CD8-positive, alpha-beta memory T cell (primary cell): ENCODE results near the gene GID8. TPM values are rescaled to one million over a fixed set of nuclear protein-coding genes. Genes with fewer than 3 reads are reported as not detected.

Source experiments
- CTCF ChIA-PET: fragments of 350-600 bp; sonication (Branson Sonifier 250); formaldehyde crosslinking; loops from one replicate; lab custom pipeline; 2021; ENCODE audit warnings: antibody characterized with exemption; lab: Charles Lee
- POLR2A ChIA-PET: fragments of 350-600 bp; sonication (Branson Sonifier 250); formaldehyde crosslinking; loops from one replicate; lab custom pipeline; 2021; ENCODE audit warnings: antibody characterized with exemption; lab: Charles Lee
- DNase-seq, 5 donors: peaks; one replicate each; pipeline versions ENCODE4 v3.0.0 to v3.0.0-alpha.2; 2020 to 2022; ENCODE audit warnings: mixed read lengths in 1 of 5
- H3K27ac ChIP-seq: one replicate; pipeline ENCODE4 v1.7.0; 2013; ENCODE audit warnings: low read depth, mild to moderate bottlenecking, low read length, moderate library complexity
- H3K27me3 ChIP-seq: 2 replicates; pipeline ENCODE4 v1.7.0; 2013; ENCODE audit warnings: low read length, mild to moderate bottlenecking; ENCODE audit not compliant: insufficient read depth, poor library complexity, severe bottlenecking
- H3K36me3 ChIP-seq: 2 replicates; pipeline ENCODE4 v1.7.0; 2013; ENCODE audit warnings: mild to moderate bottlenecking, low read length, moderate library complexity; ENCODE audit not compliant: insufficient read depth
- H3K4me1 ChIP-seq: 2 replicates; pipeline ENCODE4 v1.7.0; 2013; ENCODE audit warnings: mild to moderate bottlenecking, low read length, moderate library complexity; ENCODE audit not compliant: insufficient read depth
- H3K4me3 ChIP-seq: 2 replicates; pipeline ENCODE4 v1.7.0; 2013; ENCODE audit warnings: mild to moderate bottlenecking, low read length
- H3K9me3 ChIP-seq: 2 replicates; pipeline ENCODE4 v1.7.0; 2013; ENCODE audit warnings: mild to moderate bottlenecking, low read length
- H3K27ac Mint-ChIP-seq, 8 donors: one replicate each; pipeline ENCODE4 v1.8.0; 2020 to 2021; ENCODE audit warnings: mixed read lengths in 8 of 8, mild to moderate bottlenecking in 6 of 8, inconsistent platforms in 3 of 8, moderate library complexity in 3 of 8
- H3K27me3 Mint-ChIP-seq, 2 donors: one replicate each; pipeline ENCODE4 v1.8.0; 2020 to 2021; ENCODE audit warnings: mixed read lengths in 2 of 2, mild to moderate bottlenecking in 1 of 2, moderate library complexity in 1 of 2
- H3K36me3 Mint-ChIP-seq, 3 donors: one replicate each; pipeline ENCODE4 v1.8.0; 2020 to 2021; ENCODE audit warnings: mixed read lengths in 3 of 3, inconsistent platforms in 1 of 3, mild to moderate bottlenecking in 1 of 3
- H3K4me1 Mint-ChIP-seq, 3 donors: one replicate each; pipeline ENCODE4 v1.8.0; 2020 to 2021; ENCODE audit warnings: mixed read lengths in 3 of 3, inconsistent platforms in 1 of 3, mild to moderate bottlenecking in 1 of 3
- H3K4me3 Mint-ChIP-seq, 7 donors: one replicate each; pipeline ENCODE4 v1.8.0; 2020 to 2021; ENCODE audit warnings: mixed read lengths in 7 of 7, mild to moderate bottlenecking in 6 of 7, moderate library complexity in 4 of 7, inconsistent platforms in 2 of 7
- H3K9me3 Mint-ChIP-seq, 5 donors: one replicate each; pipeline ENCODE4 v1.8.0; 2020 to 2022; ENCODE audit warnings: mixed read lengths in 5 of 5, mild to moderate bottlenecking in 3 of 5, moderate library complexity in 2 of 5, inconsistent platforms in 1 of 5
- polyA plus RNA-seq: library from polyadenylated mRNA; unstranded; fragments of 300-500 nt; fragmentation: Illumina TruSeq; gene quantifications from one replicate; pipeline ENCODE4 v1.2.3, GENCODE V29; 2021
- total RNA-seq, 2 experiments: library from RNA; stranded (reverse); gene quantifications; one replicate each; pipeline ENCODE4 v1.2.3, GENCODE V29; 2021

Gene GID8
- total and polyA plus RNA-seq, 3 experiments from 2014 or later, result 19.0 to 45.5 (median 44.9) TPM

DNA sequence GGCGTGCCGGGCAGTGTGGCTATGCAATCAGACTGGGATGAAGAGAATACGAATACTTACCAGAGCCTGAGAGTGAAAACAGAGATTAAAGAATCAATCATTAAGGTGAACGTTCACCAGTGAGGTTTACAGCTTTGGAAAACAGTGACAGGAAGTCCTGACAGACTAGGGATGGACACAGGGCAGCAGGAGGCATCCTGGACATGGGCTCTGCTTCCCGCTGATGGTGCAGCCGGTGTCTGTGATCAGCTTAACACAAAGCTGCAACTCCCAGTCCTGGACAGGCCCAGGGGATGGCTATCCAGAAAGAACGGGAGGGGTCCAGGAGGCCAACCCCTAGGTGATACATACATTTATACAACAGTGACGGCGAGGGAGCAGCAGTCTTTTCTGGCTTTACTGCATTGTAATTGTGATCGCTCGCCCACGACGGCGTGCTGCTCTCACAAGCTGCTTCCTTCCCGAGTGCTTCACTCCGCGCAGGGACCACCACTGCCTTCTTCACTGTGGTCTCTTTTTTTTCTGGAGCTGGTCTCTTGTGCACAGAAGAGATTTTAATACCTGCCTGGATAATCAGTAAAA lies 32.3 kb upstream of the GID8 start:
- H3K9me3 ChIP-seq, result no peaks in the 10 kb centered on the region
- H3K9me3 Mint-ChIP-seq, result peaks cover 0 to 1% (median 0%) of the 10 kb centered on the region in 5 donors
- H3K27ac Mint-ChIP-seq, result peak overlapping the region in 2 of 8 donors; percentile 7 to 66
- peak in 1 of 5 donors; percentile 15 for DNase-seq
- H3K36me3 ChIP-seq, result peaks cover 81% of the 10 kb centered on the region
- H3K4me3 Mint-ChIP-seq, result peak overlapping the region in 1 of 7 donors; percentile 49
- peaks cover 16 to 40% (median 32%) of the 10 kb centered on the region in 3 donors for H3K4me1 Mint-ChIP-seq
- no peak overlapping the region for H3K27ac ChIP-seq
- ChIA-PET POLR2A (no interaction called here), CTCF (no interaction called here)
- no peaks in the 10 kb centered on the region for H3K27me3 ChIP-seq
- H3K4me1 ChIP-seq, result peaks cover 6% of the 10 kb centered on the region
- no peak overlapping the region for H3K4me3 ChIP-seq
- H3K27me3 Mint-ChIP-seq, result peaks cover 0 to 2% of the 10 kb centered on the region in 2 donors
- H3K36me3 Mint-ChIP-seq, result peaks cover 17 to 97% (median 33%) of the 10 kb centered on the region in 3 donors

DNA sequence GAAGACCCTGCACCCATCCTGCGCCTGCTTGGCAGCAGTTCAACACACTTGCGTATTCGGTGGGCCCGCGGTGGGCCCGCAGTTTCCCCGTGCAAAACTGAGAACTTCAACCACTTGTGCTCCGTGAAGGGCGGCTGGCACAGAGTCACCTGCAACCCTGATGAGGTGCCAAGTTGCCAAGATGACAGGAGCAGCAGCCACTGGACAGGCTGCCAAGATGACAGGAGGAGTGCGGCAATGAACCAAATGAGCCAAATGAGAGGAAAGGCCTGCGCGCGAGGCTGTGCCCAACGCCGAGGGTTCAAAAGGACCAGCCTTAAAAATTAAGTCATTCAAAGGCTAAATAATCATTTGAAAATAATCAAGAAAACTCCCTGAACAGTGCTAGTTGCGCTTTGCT lies 31.7 kb upstream of the GID8 start:
- POLR2A ChIA-PET, result no interaction called here
- no peak overlapping the region for H3K4me3 Mint-ChIP-seq

DNA sequence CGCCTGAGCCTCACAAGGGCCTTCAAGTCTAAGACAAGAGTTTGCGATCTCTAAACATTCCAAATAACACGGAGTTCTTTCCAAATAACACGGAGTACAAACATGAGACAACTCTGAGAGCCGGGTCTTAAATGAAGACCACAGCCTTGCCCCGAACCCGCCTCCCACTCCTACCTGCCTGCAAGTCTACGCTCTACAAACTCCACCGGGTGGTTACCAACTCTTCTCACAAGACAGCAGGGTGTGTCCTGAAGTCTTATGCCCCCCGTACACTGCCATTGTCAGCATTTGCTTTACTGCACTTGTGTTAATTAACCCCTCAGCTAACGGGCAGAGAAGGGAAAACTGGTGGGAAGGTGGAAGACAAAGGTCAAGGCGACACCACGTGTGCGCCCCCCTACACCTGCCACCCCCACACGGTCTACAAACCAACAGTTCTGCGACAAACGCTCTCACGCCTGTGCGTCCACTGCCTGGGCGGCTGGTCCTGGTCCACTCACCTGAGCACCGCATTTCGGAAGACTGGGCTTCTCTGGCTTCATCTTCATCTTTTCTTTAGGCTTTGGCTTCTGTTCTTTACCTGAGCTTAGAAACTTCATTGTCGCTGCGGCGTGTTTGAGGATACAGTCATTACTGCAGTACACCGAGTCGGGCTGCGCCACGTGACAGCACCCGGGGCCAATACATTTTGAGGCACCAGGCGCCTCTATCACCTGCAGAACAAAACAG lies 31.1 kb upstream of the GID8 start:
- peaks cover 0 to 1% (median 0%) of the 10 kb centered on the region in 5 donors for H3K9me3 Mint-ChIP-seq
- H3K27me3 Mint-ChIP-seq, result peaks cover 0 to 2% of the 10 kb centered on the region in 2 donors
- H3K27me3 ChIP-seq, result no peaks in the 10 kb centered on the region
- H3K27ac Mint-ChIP-seq, result peak overlapping the region in 1 of 8 donors; percentile 74
- H3K27ac ChIP-seq, result no peak overlapping the region
- H3K4me3 Mint-ChIP-seq, result no peak overlapping the region
- no peaks in the 10 kb centered on the region for H3K9me3 ChIP-seq
- no peak overlapping the region for H3K4me3 ChIP-seq
- peak in 1 of 5 donors; percentile 42 for DNase-seq
- peaks cover 5% of the 10 kb centered on the region for H3K4me1 ChIP-seq
- peaks cover 19 to 42% (median 32%) of the 10 kb centered on the region in 3 donors for H3K4me1 Mint-ChIP-seq
- CTCF ChIA-PET, result interaction anchor here (0.9 to 4.6 kb wide), 9 partner anchors 9 to 102 kb away, joined by 3 to 42 read pairs (median 5); no protein-coding TSS in a partner anchor
- H3K36me3 Mint-ChIP-seq, result peaks cover 20 to 98% (median 36%) of the 10 kb centered on the region in 3 donors
- H3K36me3 ChIP-seq, result peaks cover 93% of the 10 kb centered on the region
- POLR2A ChIA-PET, result no interaction called here

More for the DNA sequence above, 31.7 kb upstream of the GID8 start:
- Mint-ChIP-seq H3K27me3 (peaks cover 0 to 2% of the 10 kb centered on the region in 2 donors), H3K9me3 (peaks cover 0 to 1% (median 0%) of the 10 kb centered on the region in 5 donors), H3K27ac (no peak overlapping the region), H3K36me3 (peaks cover 20 to 98% (median 36%) of the 10 kb centered on the region in 3 donors), H3K4me1 (peaks cover 19 to 36% (median 27%) of the 10 kb centered on the region in 3 donors)
- Histone ChIP-seq H3K27ac (no peak overlapping the region), H3K4me3 (no peak overlapping the region), H3K4me1 (peaks cover 5% of the 10 kb centered on the region), H3K9me3 (no peaks in the 10 kb centered on the region), H3K27me3 (no peaks in the 10 kb centered on the region), H3K36me3 (peaks cover 87% of the 10 kb centered on the region)
- CTCF ChIA-PET, result no interaction called here
- DNase-seq, result peak in 1 of 5 donors; percentile 37

DNA sequence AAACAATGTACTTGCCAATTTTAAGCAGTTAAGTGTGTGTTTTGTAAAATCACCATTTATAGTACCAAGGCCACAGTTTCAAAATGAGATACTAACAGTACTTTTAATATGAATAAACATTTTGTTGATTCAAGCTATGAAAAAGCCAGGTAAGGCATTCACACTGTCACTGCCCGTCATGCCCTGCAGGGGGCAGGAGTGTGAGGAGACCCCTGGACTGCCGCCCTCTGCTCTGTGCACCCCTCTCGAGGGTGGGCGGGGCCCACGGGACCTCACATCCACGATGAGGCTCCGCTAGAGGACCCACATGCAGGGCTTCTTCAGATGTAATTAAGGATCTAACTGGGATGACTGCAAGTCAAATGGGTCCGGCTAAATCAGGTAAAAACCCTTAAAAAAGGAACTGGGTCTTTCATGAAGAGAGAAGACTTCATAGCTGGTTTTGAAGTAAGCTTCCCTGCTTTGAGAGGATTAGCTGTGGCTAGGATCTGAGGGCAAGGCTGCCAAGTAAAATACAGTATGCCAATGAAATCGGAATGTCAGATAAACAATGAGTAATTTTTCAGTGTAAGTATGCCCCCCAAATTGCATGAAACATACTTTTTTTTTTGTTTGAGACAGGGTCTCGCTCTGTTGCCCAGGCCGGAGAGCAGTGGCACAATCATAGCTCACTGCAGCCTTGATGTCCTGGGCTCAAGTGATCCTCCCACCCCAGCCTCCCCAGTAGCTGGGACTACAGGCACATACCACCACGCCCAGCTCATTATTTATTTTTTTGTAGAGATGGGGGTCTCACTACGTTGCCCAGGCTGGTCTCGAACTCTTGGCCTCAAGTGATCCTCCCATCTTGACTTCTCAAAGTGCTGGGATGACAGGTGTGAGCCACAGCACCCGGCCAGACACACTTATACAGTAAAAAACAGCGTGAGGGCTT lies 30.3 kb upstream of the GID8 start:
- no peak overlapping the region for H3K4me3 ChIP-seq
- peaks cover 0 to 2% of the 10 kb centered on the region in 2 donors for H3K27me3 Mint-ChIP-seq
- H3K4me3 Mint-ChIP-seq, result no peak overlapping the region
- POLR2A ChIA-PET, result no interaction called here
- CTCF ChIA-PET, result interaction anchor here (0.9 to 4.6 kb wide), 12 partner anchors 9 to 102 kb away, joined by 3 to 42 read pairs (median 6); no protein-coding TSS in a partner anchor
- DNase-seq, result peak in 2 of 5 donors; percentile 52 to 59
- no peak overlapping the region for H3K27ac ChIP-seq
- peak overlapping the region in 5 of 8 donors; percentile 34 to 74 (median 63) for H3K27ac Mint-ChIP-seq
- peaks cover 5% of the 10 kb centered on the region for H3K4me1 ChIP-seq
- H3K27me3 ChIP-seq, result no peaks in the 10 kb centered on the region
- no peaks in the 10 kb centered on the region for H3K9me3 ChIP-seq
- peaks cover 0 to 1% (median 0%) of the 10 kb centered on the region in 5 donors for H3K9me3 Mint-ChIP-seq
- H3K4me1 Mint-ChIP-seq, result peaks cover 19 to 46% (median 36%) of the 10 kb centered on the region in 3 donors
- H3K36me3 ChIP-seq, result peaks cover 95% of the 10 kb centered on the region
- H3K36me3 Mint-ChIP-seq, result peaks cover 20 to 94% (median 33%) of the 10 kb centered on the region in 3 donors

DNA sequence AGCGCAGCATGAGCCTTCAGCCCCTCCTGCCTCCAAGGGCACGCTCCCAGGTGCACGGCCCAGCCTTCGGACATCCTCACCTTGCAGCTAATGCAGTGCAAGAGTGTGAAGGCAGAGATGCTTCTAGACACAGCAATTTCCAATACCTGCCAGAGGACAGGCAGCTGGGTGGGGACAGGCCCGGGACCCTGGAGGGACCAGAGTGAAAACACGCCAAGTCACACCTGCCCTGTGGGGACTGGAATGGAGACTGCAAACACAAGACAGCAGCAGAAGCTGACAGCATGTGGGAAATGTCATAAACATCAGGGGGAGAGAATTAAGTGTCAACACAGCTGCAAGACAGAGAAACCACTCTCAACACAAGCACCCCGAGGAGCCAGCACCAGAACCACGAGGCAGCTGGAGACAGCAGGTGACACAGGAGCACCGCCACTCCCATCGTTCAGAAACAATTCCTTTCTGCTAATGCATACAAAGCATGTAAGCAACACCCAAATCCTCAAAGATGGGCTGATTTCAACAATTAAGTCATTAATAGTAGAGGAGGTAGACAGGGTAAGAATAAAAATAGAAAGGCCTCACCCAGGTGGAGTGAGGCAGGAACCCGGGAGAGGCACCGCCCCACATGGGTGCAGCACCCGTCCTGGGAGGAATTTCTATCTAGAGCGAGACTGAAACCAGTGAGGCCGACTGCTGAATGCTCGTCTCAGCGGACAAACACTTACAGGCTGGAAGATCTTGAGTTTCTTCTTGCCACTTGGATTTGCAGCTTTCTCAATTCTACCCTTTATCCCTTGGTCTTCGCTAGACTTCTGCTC lies 28.8 kb upstream of the GID8 start:
- no peak overlapping the region for H3K4me3 ChIP-seq
- CTCF ChIA-PET, result interaction anchor here (1.4 to 4.6 kb wide), 3 partner anchors 10 to 100 kb away, joined by 7 to 42 read pairs (median 8); no protein-coding TSS in a partner anchor
- no peaks in the 10 kb centered on the region for H3K27me3 ChIP-seq
- Mint-ChIP-seq H3K27me3 (peaks cover 0 to 2% of the 10 kb centered on the region in 2 donors), H3K27ac (peak overlapping the region in 2 of 8 donors; percentile 21 to 77), H3K4me1 (peaks cover 27 to 60% (median 47%) of the 10 kb centered on the region in 3 donors), H3K36me3 (peaks cover 20 to 92% (median 30%) of the 10 kb centered on the region in 3 donors), H3K4me3 (peak overlapping the region in 1 of 7 donors; percentile 13), H3K9me3 (no peaks in the 10 kb centered on the region)
- no peak overlapping the region for H3K27ac ChIP-seq
- POLR2A ChIA-PET, result no interaction called here
- no peaks in the 10 kb centered on the region for H3K9me3 ChIP-seq
- peaks cover 87% of the 10 kb centered on the region for H3K36me3 ChIP-seq
- DNase-seq, result peak in 1 of 5 donors; percentile 21
- H3K4me1 ChIP-seq, result peaks cover 17% of the 10 kb centered on the region

DNA sequence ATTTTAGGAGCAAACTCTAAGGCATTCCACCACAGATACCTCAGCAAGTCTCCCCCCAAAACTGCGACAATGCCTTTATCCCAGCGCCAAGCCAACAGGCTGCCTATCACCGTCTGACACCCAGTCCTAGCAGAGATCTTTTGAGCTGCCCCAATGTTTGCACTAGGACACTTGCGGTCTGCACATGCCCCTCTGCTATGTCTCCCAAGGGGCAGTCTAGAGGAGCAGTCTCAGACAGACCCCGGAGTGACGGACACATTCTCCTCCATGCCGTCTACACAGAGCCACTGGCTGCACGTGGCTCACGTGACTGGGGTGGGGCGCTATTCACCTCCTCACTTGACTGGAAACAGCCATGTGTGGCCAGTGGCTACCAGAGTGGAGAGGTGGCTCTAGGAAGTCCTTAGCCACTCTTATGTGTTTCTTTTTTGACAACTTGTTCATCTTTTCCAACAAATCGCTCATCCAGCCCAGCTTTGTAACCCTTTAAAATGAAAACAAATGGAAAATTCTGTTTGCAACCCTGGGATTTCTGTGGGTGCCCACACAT lies 27.7 kb upstream of the GID8 start:
- no peak overlapping the region for H3K4me3 ChIP-seq
- peaks cover 36 to 71% (median 58%) of the 10 kb centered on the region in 3 donors for H3K4me1 Mint-ChIP-seq
- POLR2A ChIA-PET, result no interaction called here
- no peaks in the 10 kb centered on the region for H3K27me3 ChIP-seq
- peaks cover 15 to 88% (median 24%) of the 10 kb centered on the region in 3 donors for H3K36me3 Mint-ChIP-seq
- no peaks in the 10 kb centered on the region for H3K9me3 ChIP-seq
- H3K36me3 ChIP-seq, result peaks cover 77% of the 10 kb centered on the region
- H3K4me1 ChIP-seq, result peaks cover 27% of the 10 kb centered on the region
- H3K27me3 Mint-ChIP-seq, result peaks cover 0 to 2% of the 10 kb centered on the region in 2 donors
- H3K9me3 Mint-ChIP-seq, result no peaks in the 10 kb centered on the region
- CTCF ChIA-PET, result interaction anchor here (2.1 to 4.6 kb wide), 2 partner anchors 9 to 25 kb away, joined by 7 to 42 read pairs; no protein-coding TSS in a partner anchor
- H3K27ac ChIP-seq, result no peak overlapping the region
- no peak overlapping the region for H3K4me3 Mint-ChIP-seq
- peak overlapping the region in 2 of 8 donors; percentile 45 to 77 for H3K27ac Mint-ChIP-seq
- DNase-seq, result peak in 1 of 5 donors; percentile 41
